Sigmoid colon (tissue), 4 donors: ENCODE measurements around the gene AXIN1.

ENCODE experiments used
- EP300 ChIP-seq, 4 donors: sonication (generic); formaldehyde crosslinking; IDR thresholded peaks; one replicate each; pipeline ENCODE4 v1.6.1; 2017; ENCODE audit warnings: antibody characterized with exemption in 4 of 4
- POLR2A ChIP-seq, 2 donors: fragments of 450-650 bp; IDR thresholded peaks; one replicate each; pipeline ENCODE4 v1.6.1; 2016; ENCODE audit warnings: antibody characterized with exemption in 2 of 2, mild to moderate bottlenecking in 2 of 2, moderate library complexity in 2 of 2
- TF ChIP-seq, protein P1 (sequence below), 4 experiments: fragments of 450-650 bp in 3 of 4; fragments of 200-600 bp in 1 of 4; IDR thresholded peaks; one replicate each; pipeline ENCODE4 v1.5.1; 2016 to 2019; ENCODE audit warnings: antibody characterized with exemption in 4 of 4, mild to moderate bottlenecking in 3 of 4, moderate library complexity in 2 of 4

DNA sequence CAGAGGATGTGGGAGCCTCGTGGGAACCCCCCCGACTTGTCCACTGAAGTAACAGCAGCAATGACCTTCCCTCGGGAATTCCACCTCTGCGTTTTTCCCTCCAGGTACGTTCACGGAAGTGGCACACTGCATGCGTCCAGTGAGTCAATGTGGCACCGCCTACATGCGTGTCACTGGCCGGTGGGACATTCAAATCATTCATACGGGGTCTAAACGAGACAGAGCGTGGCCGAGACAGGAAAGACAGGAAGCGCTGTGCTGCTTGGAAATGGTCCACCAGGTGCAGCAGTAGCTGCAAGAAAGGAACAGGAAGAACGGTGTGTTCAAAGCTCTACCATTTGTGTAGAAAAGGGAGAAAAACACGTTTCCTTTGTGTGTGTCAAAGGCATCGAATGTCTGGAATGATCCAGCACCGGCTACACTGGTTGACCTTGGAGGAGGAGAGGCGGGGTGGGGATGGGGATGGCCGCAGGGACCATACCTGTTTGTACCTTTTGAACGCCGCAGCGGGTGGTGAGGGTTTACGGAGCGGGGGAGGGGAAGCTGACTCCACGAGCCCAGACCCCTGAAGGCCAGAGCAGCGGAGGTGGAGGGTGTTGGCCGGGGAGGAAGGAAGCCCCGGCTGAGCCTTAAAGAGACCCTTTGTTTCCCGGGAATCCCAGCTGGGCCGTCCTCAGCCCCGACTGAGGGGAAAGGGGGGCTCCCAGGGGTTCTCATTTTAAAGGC lies 31.0 kb upstream of the AXIN1 start:
- TF ChIP-seq, protein P1, sequence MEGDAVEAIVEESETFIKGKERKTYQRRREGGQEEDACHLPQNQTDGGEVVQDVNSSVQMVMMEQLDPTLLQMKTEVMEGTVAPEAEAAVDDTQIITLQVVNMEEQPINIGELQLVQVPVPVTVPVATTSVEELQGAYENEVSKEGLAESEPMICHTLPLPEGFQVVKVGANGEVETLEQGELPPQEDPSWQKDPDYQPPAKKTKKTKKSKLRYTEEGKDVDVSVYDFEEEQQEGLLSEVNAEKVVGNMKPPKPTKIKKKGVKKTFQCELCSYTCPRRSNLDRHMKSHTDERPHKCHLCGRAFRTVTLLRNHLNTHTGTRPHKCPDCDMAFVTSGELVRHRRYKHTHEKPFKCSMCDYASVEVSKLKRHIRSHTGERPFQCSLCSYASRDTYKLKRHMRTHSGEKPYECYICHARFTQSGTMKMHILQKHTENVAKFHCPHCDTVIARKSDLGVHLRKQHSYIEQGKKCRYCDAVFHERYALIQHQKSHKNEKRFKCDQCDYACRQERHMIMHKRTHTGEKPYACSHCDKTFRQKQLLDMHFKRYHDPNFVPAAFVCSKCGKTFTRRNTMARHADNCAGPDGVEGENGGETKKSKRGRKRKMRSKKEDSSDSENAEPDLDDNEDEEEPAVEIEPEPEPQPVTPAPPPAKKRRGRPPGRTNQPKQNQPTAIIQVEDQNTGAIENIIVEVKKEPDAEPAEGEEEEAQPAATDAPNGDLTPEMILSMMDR (IDR thresholded peaks at IDR 0.05), result no peak
- TF ChIP-seq POLR2A (IDR thresholded peaks at IDR 0.05) (no peak), EP300 (IDR thresholded peaks at IDR 0.05) (no peak)
